Erythroblast (primary cell): ENCODE measurements around the gene UBC.
"Not testable (repeated sequence)": the region's sequence is repeated elsewhere in the genome, so short reads cannot be mapped to it uniquely, and the experiment has no call there.

Source experiments
- DNase-seq, 2 experiments: peaks; one replicate each; lab custom pipeline; 2025; lab: John Stamatoyannopoulos, UW
- GATA1 ChIP-seq: IDR thresholded peaks from 2 replicates; pipeline ENCODE4 v1.6.1; 2011; ENCODE audit warnings: low read depth, mild to moderate bottlenecking, control low read depth, low read length, moderate library complexity
- POLR2A ChIP-seq: IDR thresholded peaks from 2 replicates; pipeline ENCODE4 v1.6.1; 2011; ENCODE audit warnings: mild to moderate bottlenecking, low read length

Gene UBC

GRCh38 chr12:124927201-124928094 lies 13.0 kb upstream of the UBC start:
- TF ChIP-seq GATA1 (no peak), POLR2A (no peak)
- DNase-seq: no peak

GRCh38 chr12:124925782-124926181 lies 11.3 kb upstream of the UBC start:
- not testable (repeated sequence) for DNase-seq

GRCh38 chr12:124925117-124925516 lies 10.7 kb upstream of the UBC start:
- no peak for TF ChIP-seq GATA1
- no peak for TF ChIP-seq POLR2A
- DNase-seq: no peak

- TF ChIP-seq GATA1 (no peak), POLR2A (no peak)
- DNase-seq: no peak
These were observed 9.7 kb upstream of the UBC start for GRCh38 chr12:124923905-124924734.

GRCh38 chr12:124921200-124922031 lies 7.0 kb upstream of the UBC start:
- no peak for DNase-seq
- TF ChIP-seq GATA1 (no peak), POLR2A (peak; percentile 18)

- no peak for TF ChIP-seq GATA1
- TF ChIP-seq POLR2A: no peak
- DNase-seq: no peak
These were observed 6.0 kb upstream of the UBC start for GRCh38 chr12:124920353-124920935.

- TF ChIP-seq GATA1: no peak
- no peak for TF ChIP-seq POLR2A
- DNase-seq: no peak
These were observed 5.3 kb upstream of the UBC start for GRCh38 chr12:124919521-124920352.

- DNase-seq: not testable (repeated sequence)
These were observed 4.2 kb upstream of the UBC start for GRCh38 chr12:124918622-124918988.

- DNase-seq: no peak
- TF ChIP-seq GATA1 (no peak), POLR2A (peak; percentile 56)
These were observed 3.6 kb upstream of the UBC start for GRCh38 chr12:124917841-124918621.

GRCh38 chr12:124917135-124917840 lies 2.8 kb upstream of the UBC start:
- no peak for DNase-seq
- TF ChIP-seq POLR2A (peak; percentile 77), GATA1 (no peak)

GRCh38 chr12:124916374-124917134 lies 2.1 kb upstream of the UBC start:
- DNase-seq: no peak
- no peak for TF ChIP-seq GATA1
- no peak for TF ChIP-seq POLR2A
